Ishikawa (cell line): Measurements from ENCODE around the gene ELP4.

Source experiments
- CEBPB ChIP-seq: IDR thresholded peaks from 2 replicates; pipeline ENCODE4 v1.6.1; 2012
- EGR1 ChIP-seq: IDR thresholded peaks from 2 replicates; pipeline ENCODE4 v1.6.1; 2012
- EP300 ChIP-seq: IDR thresholded peaks from 2 replicates; pipeline ENCODE4 v1.6.1; 2012; ENCODE audit warnings: borderline replicate concordance
- NFIC ChIP-seq: IDR thresholded peaks from 2 replicates; pipeline ENCODE4 v1.6.1; 2012
- RAD21 ChIP-seq: IDR thresholded peaks from 2 replicates; pipeline ENCODE4 v1.6.1; 2012; ENCODE audit warnings: low read depth
- TAF1 ChIP-seq: IDR thresholded peaks from 2 replicates; pipeline ENCODE4 v1.6.1; 2012; ENCODE audit warnings: low read depth, mild to moderate bottlenecking
- TCF12 ChIP-seq: IDR thresholded peaks from 2 replicates; pipeline ENCODE4 v1.6.1; 2012; ENCODE audit warnings: low read depth
- TF ChIP-seq, protein P1 (sequence below): IDR thresholded peaks from 2 replicates; pipeline ENCODE4 v1.6.1; 2012
- TF ChIP-seq, protein P2 (sequence below): IDR thresholded peaks from 2 replicates; pipeline ENCODE4 v1.6.1; 2012
- TF ChIP-seq, protein P3 (sequence below): IDR thresholded peaks from 2 replicates; pipeline ENCODE4 v1.6.1; 2012; ENCODE audit warnings: low read depth, mild to moderate bottlenecking

DNA sequence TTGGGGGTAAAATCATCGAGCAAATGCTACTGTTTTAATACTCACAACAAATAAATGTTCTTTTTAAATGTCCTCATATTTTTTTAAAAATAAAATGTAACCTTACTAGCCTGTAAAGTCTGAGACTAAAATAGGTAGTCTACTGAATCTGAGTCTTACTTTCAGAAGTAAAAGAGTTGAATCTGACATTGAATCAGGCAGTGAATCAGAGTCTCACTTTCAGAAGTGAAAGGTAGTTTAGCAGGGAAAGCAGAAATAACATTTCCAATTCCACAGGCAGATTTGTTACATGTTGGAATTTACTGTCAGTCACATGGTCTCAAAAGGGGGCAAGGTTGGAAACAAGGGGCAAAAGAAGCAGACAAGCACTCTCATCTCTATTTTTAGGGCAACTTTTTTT, 143.0 kb downstream of the ELP4 start:
- TF ChIP-seq, protein P1, sequence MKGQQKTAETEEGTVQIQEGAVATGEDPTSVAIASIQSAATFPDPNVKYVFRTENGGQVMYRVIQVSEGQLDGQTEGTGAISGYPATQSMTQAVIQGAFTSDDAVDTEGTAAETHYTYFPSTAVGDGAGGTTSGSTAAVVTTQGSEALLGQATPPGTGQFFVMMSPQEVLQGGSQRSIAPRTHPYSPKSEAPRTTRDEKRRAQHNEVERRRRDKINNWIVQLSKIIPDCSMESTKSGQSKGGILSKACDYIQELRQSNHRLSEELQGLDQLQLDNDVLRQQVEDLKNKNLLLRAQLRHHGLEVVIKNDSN: no peak
- TF ChIP-seq, protein P2, sequence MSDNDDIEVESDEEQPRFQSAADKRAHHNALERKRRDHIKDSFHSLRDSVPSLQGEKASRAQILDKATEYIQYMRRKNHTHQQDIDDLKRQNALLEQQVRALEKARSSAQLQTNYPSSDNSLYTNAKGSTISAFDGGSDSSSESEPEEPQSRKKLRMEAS: no peak
- TF ChIP-seq CEBPB (no peak), NFIC (no peak), EGR1 (no peak), EP300 (no peak), TAF1 (no peak), RAD21 (no peak), TCF12 (no peak)
- TF ChIP-seq, protein P3, sequence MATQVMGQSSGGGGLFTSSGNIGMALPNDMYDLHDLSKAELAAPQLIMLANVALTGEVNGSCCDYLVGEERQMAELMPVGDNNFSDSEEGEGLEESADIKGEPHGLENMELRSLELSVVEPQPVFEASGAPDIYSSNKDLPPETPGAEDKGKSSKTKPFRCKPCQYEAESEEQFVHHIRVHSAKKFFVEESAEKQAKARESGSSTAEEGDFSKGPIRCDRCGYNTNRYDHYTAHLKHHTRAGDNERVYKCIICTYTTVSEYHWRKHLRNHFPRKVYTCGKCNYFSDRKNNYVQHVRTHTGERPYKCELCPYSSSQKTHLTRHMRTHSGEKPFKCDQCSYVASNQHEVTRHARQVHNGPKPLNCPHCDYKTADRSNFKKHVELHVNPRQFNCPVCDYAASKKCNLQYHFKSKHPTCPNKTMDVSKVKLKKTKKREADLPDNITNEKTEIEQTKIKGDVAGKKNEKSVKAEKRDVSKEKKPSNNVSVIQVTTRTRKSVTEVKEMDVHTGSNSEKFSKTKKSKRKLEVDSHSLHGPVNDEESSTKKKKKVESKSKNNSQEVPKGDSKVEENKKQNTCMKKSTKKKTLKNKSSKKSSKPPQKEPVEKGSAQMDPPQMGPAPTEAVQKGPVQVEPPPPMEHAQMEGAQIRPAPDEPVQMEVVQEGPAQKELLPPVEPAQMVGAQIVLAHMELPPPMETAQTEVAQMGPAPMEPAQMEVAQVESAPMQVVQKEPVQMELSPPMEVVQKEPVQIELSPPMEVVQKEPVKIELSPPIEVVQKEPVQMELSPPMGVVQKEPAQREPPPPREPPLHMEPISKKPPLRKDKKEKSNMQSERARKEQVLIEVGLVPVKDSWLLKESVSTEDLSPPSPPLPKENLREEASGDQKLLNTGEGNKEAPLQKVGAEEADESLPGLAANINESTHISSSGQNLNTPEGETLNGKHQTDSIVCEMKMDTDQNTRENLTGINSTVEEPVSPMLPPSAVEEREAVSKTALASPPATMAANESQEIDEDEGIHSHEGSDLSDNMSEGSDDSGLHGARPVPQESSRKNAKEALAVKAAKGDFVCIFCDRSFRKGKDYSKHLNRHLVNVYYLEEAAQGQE: no peak
